SJSA1 (cell line): Measurements from ENCODE around the gene PITPNC1. TPM values are rescaled to one million over a fixed set of nuclear protein-coding genes. Genes with fewer than 3 reads are reported as not detected.
"Not testable (repeated sequence)": the region's sequence is repeated elsewhere in the genome, so short reads cannot be mapped to it uniquely, and the experiment has no call there.

ENCODE experiments used
- DNase-seq, 2 experiments: peaks; one replicate each; pipeline ENCODE4 v3.0.0-alpha.2; 2015 to 2020; ENCODE audit warnings: low spot score in 2 of 2, low read depth in 1 of 2
- H3K27ac ChIP-seq: fragments of 250-450 bp; sonication (Bioruptor Pico); 2 replicates; pipeline ENCODE4 v1.5.1; 2020; ENCODE audit warnings: mild to moderate bottlenecking, moderate library complexity
- H3K27me3 ChIP-seq: fragments of 250-450 bp; sonication (Bioruptor Pico); replicated peaks from 2 replicates; pipeline ENCODE4 v1.5.1; 2020; ENCODE audit warnings: mild to moderate bottlenecking, moderate library complexity
- H3K36me3 ChIP-seq: fragments of 250-450 bp; sonication (Bioruptor Pico); 2 replicates; pipeline ENCODE4 v1.5.1; 2020; ENCODE audit warnings: mild to moderate bottlenecking
- H3K4me1 ChIP-seq: fragments of 250-450 bp; sonication (Bioruptor Pico); replicated peaks from 2 replicates; pipeline ENCODE4 v1.6.1; 2021; ENCODE audit warnings: mild to moderate bottlenecking
- H3K4me3 ChIP-seq: fragments of 250-450 bp; sonication (Bioruptor Pico); 2 replicates; pipeline ENCODE4 v1.5.1; 2020; ENCODE audit warnings: mild to moderate bottlenecking
- H3K9me3 ChIP-seq: fragments of 250-450 bp; sonication (Bioruptor Pico); replicated peaks from 2 replicates; pipeline ENCODE4 v1.5.1; 2020; ENCODE audit warnings: mild to moderate bottlenecking
- total RNA-seq: library from RNA; depleted of rRNA; stranded (reverse); fragments of >200 nt; shearing (Covaris generic); gene quantifications from 2 replicates; pipeline ENCODE4 v1.2.3, GENCODE V29; 2014

The PITPNC1 gene
- total RNA-seq, 1 experiment from 2014 or later, result 9.1 TPM

- H3K9me3 ChIP-seq, result no peaks in the 10 kb centered on the region; the same call in 1 of the 2 replicates
- H3K4me3 ChIP-seq, result no peak overlapping the region
- H3K4me1 ChIP-seq, result no peaks in the 10 kb centered on the region
- DNase-seq, result no peak
- no peaks in the 10 kb centered on the region; the same call in 1 of the 2 replicates for H3K27me3 ChIP-seq
- no peak overlapping the region for H3K27ac ChIP-seq
- H3K36me3 ChIP-seq, result no peaks in the 10 kb centered on the region
Observed at GRCh38 chr17:67399676-67400075, 22.6 kb downstream of the PITPNC1 start.

GRCh38 chr17:67400193-67400592, 23.1 kb downstream of the PITPNC1 start:
- Histone ChIP-seq H3K4me3 (no peak overlapping the region), H3K27me3 (no peaks in the 10 kb centered on the region; the same call in 1 of the 2 replicates), H3K27ac (no peak overlapping the region), H3K9me3 (no peaks in the 10 kb centered on the region; the same call in 1 of the 2 replicates), H3K4me1 (no peaks in the 10 kb centered on the region), H3K36me3 (no peaks in the 10 kb centered on the region)
- DNase-seq, result no peak

- DNase-seq, result no peak
- Histone ChIP-seq H3K27me3 (no peaks in the 10 kb centered on the region; the same call in 1 of the 2 replicates), H3K4me3 (no peak overlapping the region), H3K27ac (no peak overlapping the region), H3K9me3 (no peaks in the 10 kb centered on the region; the same call in 1 of the 2 replicates), H3K4me1 (no peaks in the 10 kb centered on the region), H3K36me3 (no peaks in the 10 kb centered on the region)
Observed at GRCh38 chr17:67401106-67401505, 24.0 kb downstream of the PITPNC1 start.

GRCh38 chr17:67401598-67402504, 24.8 kb downstream of the PITPNC1 start:
- Histone ChIP-seq H3K9me3 (no peaks in the 10 kb centered on the region; the same call in 1 of the 2 replicates), H3K36me3 (no peaks in the 10 kb centered on the region), H3K27ac (no peak overlapping the region), H3K27me3 (no peaks in the 10 kb centered on the region; the same call in 1 of the 2 replicates), H3K4me3 (no peak overlapping the region), H3K4me1 (no peaks in the 10 kb centered on the region)
- DNase-seq, result no peak

GRCh38 chr17:67403065-67403464, 26.0 kb downstream of the PITPNC1 start:
- Histone ChIP-seq H3K27me3 (no peaks in the 10 kb centered on the region; the same call in 1 of the 2 replicates), H3K9me3 (no peaks in the 10 kb centered on the region; the same call in 1 of the 2 replicates), H3K27ac (no peak overlapping the region), H3K4me1 (no peaks in the 10 kb centered on the region), H3K36me3 (no peaks in the 10 kb centered on the region), H3K4me3 (no peak overlapping the region)
- DNase-seq, result no peak

GRCh38 chr17:67403483-67403882, 26.4 kb downstream of the PITPNC1 start:
- no peaks in the 10 kb centered on the region for H3K4me1 ChIP-seq
- H3K27ac ChIP-seq, result no peak overlapping the region
- H3K36me3 ChIP-seq, result no peaks in the 10 kb centered on the region
- no peak for DNase-seq
- H3K27me3 ChIP-seq, result no peaks in the 10 kb centered on the region; the same call in 1 of the 2 replicates
- no peak overlapping the region for H3K4me3 ChIP-seq
- H3K9me3 ChIP-seq, result no peaks in the 10 kb centered on the region; the same call in 1 of the 2 replicates

- H3K4me3 ChIP-seq, H3K27me3 ChIP-seq, H3K4me1 ChIP-seq, H3K9me3 ChIP-seq, DNase-seq, H3K27ac ChIP-seq, H3K36me3 ChIP-seq: not testable (repeated sequence)
Observed at GRCh38 chr17:67408455-67408830, 31.4 kb downstream of the PITPNC1 start.

GRCh38 chr17:67411397-67411796, 34.3 kb downstream of the PITPNC1 start:
- no peak overlapping the region for H3K4me3 ChIP-seq
- no peaks in the 10 kb centered on the region for H3K4me1 ChIP-seq
- H3K27me3 ChIP-seq, result no peaks in the 10 kb centered on the region
- no peak for DNase-seq
- H3K9me3 ChIP-seq, result 0 out of 2 replicates have a peak, but pooled peaks cover 3% of the 10 kb centered on the region
- H3K36me3 ChIP-seq, result no peaks in the 10 kb centered on the region
- H3K27ac ChIP-seq, result no peak overlapping the region

- DNase-seq, result no peak
- no peaks in the 10 kb centered on the region for H3K36me3 ChIP-seq
Observed at GRCh38 chr17:67412032-67412431, 35.0 kb downstream of the PITPNC1 start.

GRCh38 chr17:67412941-67413340, 35.9 kb downstream of the PITPNC1 start:
- Histone ChIP-seq H3K36me3 (no peaks in the 10 kb centered on the region), H3K27me3 (no peaks in the 10 kb centered on the region), H3K9me3 (0 out of 2 replicates have a peak, but pooled peaks cover 3% of the 10 kb centered on the region), H3K4me1 (no peaks in the 10 kb centered on the region), H3K27ac (no peak overlapping the region), H3K4me3 (no peak overlapping the region)
- no peak for DNase-seq

More at GRCh38 chr17:67412032-67412431, 35.0 kb downstream of the PITPNC1 start:
- H3K27me3 ChIP-seq, result no peaks in the 10 kb centered on the region
- H3K4me1 ChIP-seq, result no peaks in the 10 kb centered on the region
- no peak overlapping the region for H3K4me3 ChIP-seq
- H3K9me3 ChIP-seq, result 0 out of 2 replicates have a peak, but pooled peaks cover 3% of the 10 kb centered on the region
- H3K27ac ChIP-seq, result no peak overlapping the region

- DNase-seq, result no peak
- 0 out of 2 replicates have a peak, but pooled peaks cover 3% of the 10 kb centered on the region for H3K9me3 ChIP-seq
- H3K36me3 ChIP-seq, result no peaks in the 10 kb centered on the region
- no peaks in the 10 kb centered on the region for H3K27me3 ChIP-seq
- no peak overlapping the region for H3K27ac ChIP-seq
- H3K4me1 ChIP-seq, result no peaks in the 10 kb centered on the region
- no peak overlapping the region for H3K4me3 ChIP-seq
Observed at GRCh38 chr17:67413388-67413787, 36.3 kb downstream of the PITPNC1 start.

- H3K27me3 ChIP-seq, result no peaks in the 10 kb centered on the region
- H3K27ac ChIP-seq, result no peak overlapping the region
- H3K36me3 ChIP-seq, result no peaks in the 10 kb centered on the region
- no peak overlapping the region for H3K4me3 ChIP-seq
- no peaks in the 10 kb centered on the region for H3K4me1 ChIP-seq
- DNase-seq, result no peak
- H3K9me3 ChIP-seq, result 0 out of 2 replicates have a peak, but pooled peaks cover 3% of the 10 kb centered on the region
Observed at GRCh38 chr17:67414130-67414529, 37.0 kb downstream of the PITPNC1 start.

- Histone ChIP-seq H3K27me3 (no peaks in the 10 kb centered on the region), H3K27ac (no peak overlapping the region), H3K4me3 (no peak overlapping the region), H3K4me1 (no peaks in the 10 kb centered on the region), H3K36me3 (no peaks in the 10 kb centered on the region), H3K9me3 (0 out of 2 replicates have a peak, but pooled peaks cover 3% of the 10 kb centered on the region)
- DNase-seq, result no peak
Observed at GRCh38 chr17:67414559-67414958, 37.5 kb downstream of the PITPNC1 start.

- H3K27me3 ChIP-seq, result no peaks in the 10 kb centered on the region
- 0 out of 2 replicates have a peak, but pooled peaks cover 3% of the 10 kb centered on the region for H3K9me3 ChIP-seq
- no peaks in the 10 kb centered on the region for H3K36me3 ChIP-seq
- H3K27ac ChIP-seq, result no peak overlapping the region
- H3K4me1 ChIP-seq, result no peaks in the 10 kb centered on the region
- no peak overlapping the region for H3K4me3 ChIP-seq
- no peak for DNase-seq
Observed at GRCh38 chr17:67415291-67415690, 38.2 kb downstream of the PITPNC1 start.
